H1 (cell line): Measurements from ENCODE around the gene LYPD6.

ENCODE experiments used
- CTCF ChIP-seq, 3 experiments: IDR thresholded peaks; 1 replicate in 2 of 3; 2 replicates in 1 of 3; pipeline versions ENCODE4 v1.5.1 to v1.6.1; 2011; ENCODE audit warnings: low read length in 3 of 3, mild to moderate bottlenecking in 3 of 3, inconsistent platforms in 2 of 3, low read depth in 1 of 3, moderate library complexity in 1 of 3; ENCODE audit not compliant: insufficient read depth in 1 of 3; ENCODE audit errors: control extremely low read depth in 1 of 3
- EZH2 ChIP-seq: fragments of 200-600 bp; sonication (generic); IDR thresholded peaks from 2 replicates; pipeline ENCODE4 v1.7.1; 2012; ENCODE audit warnings: low read depth, mild to moderate bottlenecking, moderate library complexity, low read length, inconsistent platforms; ENCODE audit not compliant: severe bottlenecking
- SP2 ChIP-seq: IDR thresholded peaks from 2 replicates; pipeline ENCODE4 v1.6.1; 2012; ENCODE audit warnings: mild to moderate bottlenecking, low read length, inconsistent platforms
- SUZ12 ChIP-seq: fragments of 200-600 bp; sonication (generic); IDR thresholded peaks from 2 replicates; pipeline ENCODE4 v1.6.1; 2012; ENCODE audit warnings: mild to moderate bottlenecking, inconsistent platforms, low read length, moderate library complexity, mixed read lengths
- TF ChIP-seq, protein P1 (sequence below): IDR thresholded peaks from 2 replicates; pipeline ENCODE4 v1.6.1; 2011; ENCODE audit warnings: low read length, improper control_type of control experiment

- TF ChIP-seq EZH2 (no peak), SUZ12 (no peak), SP2 (no peak), CTCF (IDR thresholded peaks at IDR 0.05; ENCODE audit: control extremely low read depth in 1 of 3, insufficient read depth in 1 of 3, low read depth in 1 of 3, low read length in 3 of 3) (no peak)
- TF ChIP-seq, protein P1, sequence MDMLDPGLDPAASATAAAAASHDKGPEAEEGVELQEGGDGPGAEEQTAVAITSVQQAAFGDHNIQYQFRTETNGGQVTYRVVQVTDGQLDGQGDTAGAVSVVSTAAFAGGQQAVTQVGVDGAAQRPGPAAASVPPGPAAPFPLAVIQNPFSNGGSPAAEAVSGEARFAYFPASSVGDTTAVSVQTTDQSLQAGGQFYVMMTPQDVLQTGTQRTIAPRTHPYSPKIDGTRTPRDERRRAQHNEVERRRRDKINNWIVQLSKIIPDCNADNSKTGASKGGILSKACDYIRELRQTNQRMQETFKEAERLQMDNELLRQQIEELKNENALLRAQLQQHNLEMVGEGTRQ, result no peak
Measured at GRCh38 chr2:149320362-149320761, 10.0 kb upstream of the LYPD6 start.
